Measurements from ENCODE around the gene LSM6. TPM values are rescaled to one million over a fixed set of nuclear protein-coding genes. Genes with fewer than 3 reads are reported as not detected.

Gene LSM6
- total and polyA plus RNA-seq, 8 donors = 1.8 to 93.8 (median 28.7) TPM

GRCh38 chr4:146193628-146194027 is 18.1 kb downstream of the LSM6 start:
- H3K27ac ChIP-seq = no peak overlapping the region
- no peak for TF ChIP-seq POLR2A (IDR thresholded peaks at IDR 0.05)
- no peak for TF ChIP-seq EP300 (IDR thresholded peaks at IDR 0.05)
- TF ChIP-seq POLR2AphosphoS5 (IDR thresholded peaks at IDR 0.05) = no peak
- peaks cover 0 to 39% (median 34%) of the 10 kb centered on the region in 4 donors for H3K36me3 ChIP-seq
- DNase-seq = no peak
- intact Hi-C loops (cut with DNase I; ENCODE audit: low total_unique reads) = no loop called here
- 84 to 92% (median 89%) methylated on average over 5 of the region's 5 CpGs for WGBS, 5 donors
- H3K4me3 ChIP-seq = no peak overlapping the region
- H3K4me1 ChIP-seq = peaks cover 0 to 21% (median 6%) of the 10 kb centered on the region in 4 donors
- no peaks in the 10 kb centered on the region for H3K9me3 ChIP-seq
- H3K27me3 ChIP-seq = no peaks in the 10 kb centered on the region

GRCh38 chr4:146194212-146194611 is 18.7 kb downstream of the LSM6 start:
- peaks cover 0 to 34% (median 29%) of the 10 kb centered on the region in 4 donors for H3K36me3 ChIP-seq
- H3K27me3 ChIP-seq = no peaks in the 10 kb centered on the region
- no peak for DNase-seq
- TF ChIP-seq POLR2A (IDR thresholded peaks at IDR 0.05) (no peak), EP300 (IDR thresholded peaks at IDR 0.05) (no peak), POLR2AphosphoS5 (IDR thresholded peaks at IDR 0.05) (no peak), CTCF (IDR thresholded peaks at IDR 0.05) (no peak)
- intact Hi-C loops (cut with DNase I; ENCODE audit: low total_unique reads) = no loop called here
- H3K27ac ChIP-seq = no peak overlapping the region
- H3K4me1 ChIP-seq = peaks cover 0 to 21% (median 6%) of the 10 kb centered on the region in 4 donors
- H3K4me3 ChIP-seq = no peak overlapping the region
- no peaks in the 10 kb centered on the region for H3K9me3 ChIP-seq

GRCh38 chr4:146202665-146203064 is 27.1 kb downstream of the LSM6 start:
- H3K27ac ChIP-seq = no peak overlapping the region
- WGBS, 5 donors = 73 to 85% (median 82%) methylated on average over 2 of the region's 2 CpGs
- DNase-seq = peak in 1 of 2 donors; percentile 14
- TF ChIP-seq CTCF (IDR thresholded peaks at IDR 0.05) = no peak
- TF ChIP-seq POLR2A (IDR thresholded peaks at IDR 0.05) = no peak
- TF ChIP-seq EP300 (IDR thresholded peaks at IDR 0.05) = no peak
- no peak for TF ChIP-seq POLR2AphosphoS5 (IDR thresholded peaks at IDR 0.05)
- intact Hi-C loops (cut with DNase I; ENCODE audit: low total_unique reads) = no loop called here
- peaks cover 0 to 9% (median 0%) of the 10 kb centered on the region in 4 donors for H3K36me3 ChIP-seq
- H3K27me3 ChIP-seq = no peaks in the 10 kb centered on the region
- no peaks in the 10 kb centered on the region for H3K9me3 ChIP-seq
- no peak overlapping the region for H3K4me3 ChIP-seq
- no peaks in the 10 kb centered on the region for H3K4me1 ChIP-seq

- no peak overlapping the region for H3K27ac ChIP-seq
- intact Hi-C loops (cut with DNase I; ENCODE audit: low total_unique reads) = no loop called here
- H3K9me3 ChIP-seq = no peaks in the 10 kb centered on the region
- no peaks in the 10 kb centered on the region for H3K27me3 ChIP-seq
- 71 to 82% (median 80%) methylated on average over 5 of the region's 5 CpGs for WGBS, 5 donors
- H3K36me3 ChIP-seq = peaks cover 0 to 4% (median 0%) of the 10 kb centered on the region in 4 donors
- no peak overlapping the region for H3K4me3 ChIP-seq
- no peak for DNase-seq
- no peaks in the 10 kb centered on the region for H3K4me1 ChIP-seq
- TF ChIP-seq POLR2A (IDR thresholded peaks at IDR 0.05) (no peak), CTCF (IDR thresholded peaks at IDR 0.05) (no peak), EP300 (IDR thresholded peaks at IDR 0.05) (no peak), POLR2AphosphoS5 (IDR thresholded peaks at IDR 0.05) (no peak)
These were observed 31.9 kb downstream of the LSM6 start for GRCh38 chr4:146207410-146207809.

GRCh38 chr4:146210890-146211289 is 35.4 kb downstream of the LSM6 start:
- no peaks in the 10 kb centered on the region for H3K36me3 ChIP-seq
- H3K4me3 ChIP-seq = no peak overlapping the region
- no peaks in the 10 kb centered on the region for H3K9me3 ChIP-seq
- TF ChIP-seq POLR2AphosphoS5 (IDR thresholded peaks at IDR 0.05) (no peak), POLR2A (IDR thresholded peaks at IDR 0.05) (no peak), CTCF (IDR thresholded peaks at IDR 0.05) (no peak), EP300 (IDR thresholded peaks at IDR 0.05) (no peak)
- intact Hi-C loops (cut with DNase I; ENCODE audit: low total_unique reads) = no loop called here
- H3K27ac ChIP-seq = no peak overlapping the region
- H3K27me3 ChIP-seq = no peaks in the 10 kb centered on the region
- 71 to 78% (median 76%) methylated on average over 2 of the region's 2 CpGs for WGBS, 5 donors
- no peak for DNase-seq
- H3K4me1 ChIP-seq = no peaks in the 10 kb centered on the region

All from stomach (tissue), 9 donors.